ENCODE measurements around the gene PPOX. TPM values are rescaled to one million over a fixed set of nuclear protein-coding genes. Genes with fewer than 3 reads are reported as not detected.

Gene PPOX
- total RNA-seq, 1 experiment from 2014 or later = 30.3 TPM

GRCh38 chr1:161138431-161138830 lies 27.8 kb upstream of the PPOX start:
- H3K36me3 Mint-ChIP-seq (ENCODE audit: insufficient read depth, unreplicated experiment) = peaks cover 36% of the 10 kb centered on the region

GRCh38 chr1:161139766-161140165 lies 26.5 kb upstream of the PPOX start:
- TF ChIP-seq CTCF (IDR thresholded peaks at IDR 0.05; ENCODE audit: unreplicated experiment) = peak; percentile 64
- peaks cover 4% of the 10 kb centered on the region for H3K4me1 Mint-ChIP-seq (ENCODE audit: insufficient read depth, unreplicated experiment)
- BruUV-seq (replicated peaks) = no TSS peak
- no peaks in the 10 kb centered on the region for H3K27me3 Mint-ChIP-seq (ENCODE audit: insufficient read depth, unreplicated experiment)
- ChIA-PET POLR2A (interaction anchor here (0.6 to 11.8 kb wide), 5 partner anchors 9 to 872 kb away, joined by 3 to 210 read pairs (median 3); partner anchors contain the start of genes NIT1, PFDN2 and UFC1), CTCF (interaction anchor here (0.6 to 7.3 kb wide), 28 partner anchors 10 to 414 kb away, joined by 3 to 53 read pairs (median 6); partner anchors contain the start of genes B4GALT3, KLHDC9, NIT1 and PFDN2)
- H3K9me3 Mint-ChIP-seq (ENCODE audit: unreplicated experiment) = no peaks in the 10 kb centered on the region
- peaks cover 37% of the 10 kb centered on the region for H3K36me3 Mint-ChIP-seq (ENCODE audit: insufficient read depth, unreplicated experiment)
- no peak overlapping the region for H3K4me3 Mint-ChIP-seq (ENCODE audit: unreplicated experiment)
- no peak overlapping the region for H3K27ac Mint-ChIP-seq (ENCODE audit: low read depth, unreplicated experiment)
- intact Hi-C loops (cut with micrococcal nuclease) = loop anchor here (1.0 to 10.0 kb wide), 4 partner anchors 42 to 146 kb away; partner anchors contain the start of gene USF1
- DNase-seq (ENCODE audit: unreplicated experiment) = peak; percentile 77

More at GRCh38 chr1:161138431-161138830, 27.8 kb upstream of the PPOX start:
- intact Hi-C loops (cut with micrococcal nuclease) = loop anchor here (10.0 kb wide), 1 partner anchor 94 kb away; the partner anchor contains the start of gene USF1
- Mint-ChIP-seq H3K9me3 (ENCODE audit: unreplicated experiment) (no peaks in the 10 kb centered on the region), H3K4me1 (ENCODE audit: insufficient read depth, unreplicated experiment) (peaks cover 4% of the 10 kb centered on the region), H3K27me3 (ENCODE audit: insufficient read depth, unreplicated experiment) (no peaks in the 10 kb centered on the region), H3K4me3 (ENCODE audit: unreplicated experiment) (no peak overlapping the region), H3K27ac (ENCODE audit: low read depth, unreplicated experiment) (no peak overlapping the region)
- BruUV-seq (replicated peaks) = no TSS peak
- no peak for TF ChIP-seq CTCF (IDR thresholded peaks at IDR 0.05; ENCODE audit: unreplicated experiment)
- no peak for DNase-seq (ENCODE audit: unreplicated experiment)
- ChIA-PET POLR2A (interaction anchor here (0.6 to 11.8 kb wide), 6 partner anchors 9 to 118 kb away, joined by 3 to 210 read pairs (median 3); partner anchors contain the start of genes F11R, UFC1 and USP21), CTCF (interaction anchor here (0.6 to 7.3 kb wide), 27 partner anchors 11 to 520 kb away, joined by 3 to 53 read pairs (median 4); partner anchors contain the start of genes KLHDC9 and USF1)

- intact Hi-C loops (cut with micrococcal nuclease) = no loop called here
- Mint-ChIP-seq H3K27ac (ENCODE audit: low read depth, unreplicated experiment) (no peak overlapping the region), H3K9me3 (ENCODE audit: unreplicated experiment) (no peaks in the 10 kb centered on the region), H3K36me3 (ENCODE audit: insufficient read depth, unreplicated experiment) (peaks cover 27% of the 10 kb centered on the region), H3K27me3 (ENCODE audit: insufficient read depth, unreplicated experiment) (no peaks in the 10 kb centered on the region), H3K4me1 (ENCODE audit: insufficient read depth, unreplicated experiment) (no peaks in the 10 kb centered on the region), H3K4me3 (ENCODE audit: unreplicated experiment) (no peak overlapping the region)
- no TSS peak for BruUV-seq (replicated peaks)
- no peak for DNase-seq (ENCODE audit: unreplicated experiment)
- ChIA-PET CTCF (interaction anchor here (0.6 to 7.3 kb wide), 21 partner anchors 9 to 1038 kb away, joined by 3 to 53 read pairs (median 4); partner anchors contain the start of genes KLHDC9, NIT1, PFDN2 and PPOX), POLR2A (interaction anchor here (0.6 to 11.8 kb wide), 13 partner anchors 9 to 241 kb away, joined by 3 to 210 read pairs (median 3); partner anchors contain the start of genes DEDD, F11R, NIT1 and PFDN2)
- TF ChIP-seq CTCF (IDR thresholded peaks at IDR 0.05; ENCODE audit: unreplicated experiment) = no peak
Observed at GRCh38 chr1:161140755-161141400, 25.3 kb upstream of the PPOX start.

GRCh38 chr1:161145832-161146231 lies 20.4 kb upstream of the PPOX start:
- no peak for TF ChIP-seq CTCF (IDR thresholded peaks at IDR 0.05; ENCODE audit: unreplicated experiment)
- ChIA-PET POLR2A (interaction anchor here (1.4 kb wide), 1 partner anchor 13 kb away, joined by 7 read pairs; the partner anchor contains the start of gene DEDD), CTCF (interaction anchor here (0.6 kb wide), 1 partner anchor 658 kb away, joined by 3 read pairs; no protein-coding TSS in a partner anchor)
- intact Hi-C loops (cut with micrococcal nuclease) = no loop called here
- Mint-ChIP-seq H3K27me3 (ENCODE audit: insufficient read depth, unreplicated experiment) (no peaks in the 10 kb centered on the region), H3K36me3 (ENCODE audit: insufficient read depth, unreplicated experiment) (peaks cover 6% of the 10 kb centered on the region), H3K4me1 (ENCODE audit: insufficient read depth, unreplicated experiment) (no peaks in the 10 kb centered on the region), H3K9me3 (ENCODE audit: unreplicated experiment) (no peaks in the 10 kb centered on the region), H3K4me3 (ENCODE audit: unreplicated experiment) (no peak overlapping the region), H3K27ac (ENCODE audit: low read depth, unreplicated experiment) (no peak overlapping the region)
- no peak for DNase-seq (ENCODE audit: unreplicated experiment)
- BruUV-seq (replicated peaks) = no TSS peak

Measured in MCF 10A (cell line).